Upper lobe of right lung (tissue), 1 donor: ENCODE data around the gene RAD51C. TPM values are rescaled to one million over a fixed set of nuclear protein-coding genes. Genes with fewer than 3 reads are reported as not detected.

ENCODE experiments used
- ATAC-seq: fragments of 200-7000 bp; cut with Tn5 transposase; one replicate; pipeline ENCODE4 v1.9.1; 2020; ENCODE audit warnings: mild to moderate bottlenecking, moderate library complexity
- DNase-seq: peaks from one replicate; pipeline ENCODE4 v3.0.0-alpha.2; 2020
- H3K27ac ChIP-seq: fragments of 200-600 bp; one replicate; pipeline ENCODE4 v1.8.0; 2022
- H3K27me3 ChIP-seq: fragments of 200-600 bp; one replicate; pipeline ENCODE4 v1.8.0; 2022; ENCODE audit warnings: mild to moderate bottlenecking
- H3K36me3 ChIP-seq: fragments of 200-600 bp; one replicate; pipeline ENCODE4 v1.8.0; 2022
- H3K4me1 ChIP-seq: fragments of 200-600 bp; one replicate; pipeline ENCODE4 v1.8.0; 2022
- H3K4me3 ChIP-seq: fragments of 200-600 bp; one replicate; pipeline ENCODE4 v1.8.0; 2022; ENCODE audit warnings: mild to moderate bottlenecking
- H3K9me3 ChIP-seq: fragments of 200-600 bp; one replicate; pipeline ENCODE4 v1.8.0; 2022
- intact Hi-C: fragments of 100-400 bp; cut with DNase I; formaldehyde crosslinking; loops from one replicate; pipeline ENCODE4 v1.11.0; 2022
- total RNA-seq: library from RNA; stranded (reverse); fragmentation: NEBNext Ultra II Directional; extraction: Animal tissue kit (Norgen Biotek cat#: 25700); gene quantifications from one replicate; pipeline ENCODE4 v1.2.1, GENCODE V29; 2021
- TF ChIP-seq, protein P1 (sequence below): fragments of 200-600 bp; IDR thresholded peaks from one replicate; pipeline ENCODE4 v1.8.0; 2022; ENCODE audit warnings: antibody characterized with exemption
- donor health status: DM: no; HTN: yes; CAD: no; lungs with severe emphysema.

Gene RAD51C
- total RNA-seq, 1 donor from 2014 or later, result 15.3 TPM

DNA sequence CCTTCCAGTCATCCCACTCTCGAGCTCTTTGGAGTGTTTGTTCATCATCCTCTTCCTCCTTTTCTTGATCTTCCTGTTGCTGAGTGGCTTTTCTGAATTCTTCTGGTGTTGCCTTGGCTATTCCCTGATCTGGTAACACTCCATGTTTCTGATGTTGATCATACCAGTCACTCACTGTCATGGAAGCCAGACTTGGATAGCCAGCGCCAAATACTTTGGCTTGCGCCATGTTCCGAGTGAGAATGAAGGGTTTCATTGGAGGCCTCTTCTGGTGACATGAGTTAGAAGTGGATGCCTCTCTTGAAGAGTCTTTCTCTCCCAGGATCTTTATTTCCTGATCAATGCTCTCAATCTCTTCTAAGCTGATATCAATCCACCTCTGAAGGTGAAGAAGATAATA, 31.8 kb upstream of the RAD51C start:
- no peak for DNase-seq
- no peak overlapping the region for H3K27ac ChIP-seq
- H3K36me3 ChIP-seq, result no peaks in the 10 kb centered on the region
- TF ChIP-seq, protein P1, sequence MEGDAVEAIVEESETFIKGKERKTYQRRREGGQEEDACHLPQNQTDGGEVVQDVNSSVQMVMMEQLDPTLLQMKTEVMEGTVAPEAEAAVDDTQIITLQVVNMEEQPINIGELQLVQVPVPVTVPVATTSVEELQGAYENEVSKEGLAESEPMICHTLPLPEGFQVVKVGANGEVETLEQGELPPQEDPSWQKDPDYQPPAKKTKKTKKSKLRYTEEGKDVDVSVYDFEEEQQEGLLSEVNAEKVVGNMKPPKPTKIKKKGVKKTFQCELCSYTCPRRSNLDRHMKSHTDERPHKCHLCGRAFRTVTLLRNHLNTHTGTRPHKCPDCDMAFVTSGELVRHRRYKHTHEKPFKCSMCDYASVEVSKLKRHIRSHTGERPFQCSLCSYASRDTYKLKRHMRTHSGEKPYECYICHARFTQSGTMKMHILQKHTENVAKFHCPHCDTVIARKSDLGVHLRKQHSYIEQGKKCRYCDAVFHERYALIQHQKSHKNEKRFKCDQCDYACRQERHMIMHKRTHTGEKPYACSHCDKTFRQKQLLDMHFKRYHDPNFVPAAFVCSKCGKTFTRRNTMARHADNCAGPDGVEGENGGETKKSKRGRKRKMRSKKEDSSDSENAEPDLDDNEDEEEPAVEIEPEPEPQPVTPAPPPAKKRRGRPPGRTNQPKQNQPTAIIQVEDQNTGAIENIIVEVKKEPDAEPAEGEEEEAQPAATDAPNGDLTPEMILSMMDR, result no peak
- H3K4me3 ChIP-seq, result no peak overlapping the region
- no peak for ATAC-seq
- peaks cover 4% of the 10 kb centered on the region for H3K4me1 ChIP-seq
- no peaks in the 10 kb centered on the region for H3K9me3 ChIP-seq
- intact Hi-C loops, result no loop called here
- no peaks in the 10 kb centered on the region for H3K27me3 ChIP-seq

DNA sequence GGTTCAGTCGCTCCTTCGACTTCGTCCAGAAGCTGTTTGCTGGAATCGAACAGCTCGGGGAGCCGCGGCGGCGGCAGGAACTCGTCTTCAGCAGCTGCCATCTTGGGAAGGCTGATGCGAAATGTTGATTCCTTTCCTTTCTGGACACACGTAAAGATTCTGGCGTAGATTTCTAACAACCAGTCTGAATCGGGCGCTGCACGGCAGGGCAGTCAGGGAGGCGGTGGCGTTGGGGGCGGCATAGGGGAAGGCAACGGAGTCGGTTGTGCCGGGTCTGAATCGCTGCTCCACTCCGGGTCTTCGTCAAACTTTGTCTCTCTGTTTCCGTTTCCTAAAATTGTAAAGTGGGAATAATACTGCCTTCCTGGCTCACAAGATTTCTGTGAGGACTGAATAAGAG, 30.9 kb upstream of the RAD51C start:
- TF ChIP-seq, protein P1, result no peak
- no peaks in the 10 kb centered on the region for H3K27me3 ChIP-seq
- DNase-seq (no peak), ATAC-seq (no peak)
- no peaks in the 10 kb centered on the region for H3K36me3 ChIP-seq
- no peak overlapping the region for H3K4me3 ChIP-seq
- intact Hi-C loops, result no loop called here
- no peaks in the 10 kb centered on the region for H3K9me3 ChIP-seq
- H3K4me1 ChIP-seq, result peaks cover 4% of the 10 kb centered on the region
- H3K27ac ChIP-seq, result no peak overlapping the region

DNA sequence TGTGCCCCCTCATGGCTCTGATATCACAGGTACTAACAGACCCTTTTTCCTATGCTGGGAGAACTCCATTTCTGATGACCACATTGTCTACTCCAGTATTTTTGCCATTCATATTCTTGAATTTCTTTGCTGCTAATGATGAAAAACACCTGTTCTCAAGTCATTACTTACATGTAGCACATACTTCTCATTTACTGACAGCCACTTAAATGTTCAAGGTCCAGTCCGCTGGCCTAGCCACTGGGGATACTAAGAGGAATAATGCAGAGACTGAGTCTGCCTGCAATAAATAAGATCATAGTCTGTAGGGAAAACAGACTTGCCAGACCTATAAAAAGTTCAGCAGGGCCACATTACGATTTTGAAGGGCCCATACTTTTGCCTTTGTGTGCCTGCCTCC, 28.1 kb upstream of the RAD51C start:
- Histone ChIP-seq H3K27ac (no peak overlapping the region), H3K36me3 (no peaks in the 10 kb centered on the region), H3K27me3 (no peaks in the 10 kb centered on the region), H3K4me3 (no peak overlapping the region), H3K9me3 (no peaks in the 10 kb centered on the region), H3K4me1 (peaks cover 3% of the 10 kb centered on the region)
- ATAC-seq (no peak), DNase-seq (no peak)
- TF ChIP-seq, protein P1, result no peak
- intact Hi-C loops, result no loop called here

DNA sequence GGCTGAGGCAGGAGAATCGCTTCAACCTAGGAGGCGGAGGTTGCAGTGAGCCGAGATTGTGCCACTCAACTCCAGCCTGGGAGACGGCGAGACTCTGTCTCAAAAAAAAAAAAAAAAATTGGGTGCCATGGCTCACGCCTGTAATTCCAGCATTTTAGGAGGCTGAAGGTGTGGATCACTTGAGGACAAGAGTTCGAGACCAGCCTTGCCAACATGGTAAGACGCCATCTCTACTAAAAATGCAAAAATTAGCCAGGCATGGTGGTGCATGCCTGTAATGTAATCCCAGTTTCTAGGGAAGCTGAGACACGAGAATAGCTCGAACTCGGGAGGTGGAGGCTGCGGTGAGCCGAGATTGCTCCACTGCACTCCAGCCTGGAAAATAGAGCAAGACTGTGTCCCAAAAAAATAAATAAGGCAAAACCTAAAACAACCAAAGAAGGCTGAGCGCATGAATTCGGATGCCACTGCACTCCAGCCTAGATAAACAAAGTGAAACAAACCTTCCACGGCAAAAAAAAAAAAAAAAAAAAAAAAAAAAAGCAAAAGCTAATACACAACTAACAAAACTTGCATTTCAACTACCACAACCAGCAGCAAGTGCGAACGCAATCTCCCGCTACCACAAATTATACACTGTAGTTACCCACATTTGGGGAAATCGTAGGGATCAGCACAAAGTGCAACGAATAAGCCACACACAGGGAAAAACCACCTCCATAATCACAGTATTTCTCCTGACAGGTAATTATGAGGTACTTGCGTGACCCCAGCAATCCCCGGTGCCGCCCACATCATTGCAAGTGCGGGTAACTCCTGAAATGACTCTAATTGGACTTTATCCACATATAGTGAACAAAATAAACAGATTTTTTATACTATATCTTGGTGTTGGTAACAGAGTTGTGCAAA, 26.2 kb upstream of the RAD51C start:
- Histone ChIP-seq H3K4me1 (peaks cover 3% of the 10 kb centered on the region), H3K36me3 (no peaks in the 10 kb centered on the region), H3K27me3 (no peaks in the 10 kb centered on the region), H3K4me3 (peak overlapping the region; percentile 15), H3K27ac (peak overlapping the region; percentile 67), H3K9me3 (no peaks in the 10 kb centered on the region)
- TF ChIP-seq, protein P1, result no peak
- ATAC-seq (no peak), DNase-seq (no peak)
- intact Hi-C loops, result no loop called here

DNA sequence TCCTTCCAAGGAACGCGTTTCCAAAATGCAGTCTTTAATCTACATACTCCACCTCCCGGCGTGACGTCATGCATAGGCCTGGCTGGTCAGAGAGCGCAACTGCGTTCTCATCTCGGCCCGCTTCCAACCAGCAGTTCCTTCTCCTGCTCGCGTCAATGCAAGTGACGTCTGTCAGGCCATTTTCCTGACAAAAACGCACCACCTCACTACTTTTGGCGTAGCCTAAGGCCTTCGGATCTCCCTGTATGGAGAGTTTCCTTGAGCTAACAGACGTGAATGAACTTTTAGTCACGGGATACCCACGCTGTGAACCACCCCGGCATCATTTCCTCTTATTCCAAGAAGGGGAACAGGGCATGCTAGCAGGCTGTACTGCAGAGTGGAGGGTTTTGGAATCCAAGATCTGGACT, 25.5 kb upstream of the RAD51C start:
- H3K4me3 ChIP-seq, result peak overlapping the region; percentile 15
- DNase-seq (peak; percentile 86), ATAC-seq (peak; percentile 92)
- no peaks in the 10 kb centered on the region for H3K27me3 ChIP-seq
- H3K36me3 ChIP-seq, result no peaks in the 10 kb centered on the region
- peak overlapping the region; percentile 67 for H3K27ac ChIP-seq
- TF ChIP-seq, protein P1, result no peak
- H3K9me3 ChIP-seq, result no peaks in the 10 kb centered on the region
- intact Hi-C loops, result no loop called here
- peaks cover 3% of the 10 kb centered on the region for H3K4me1 ChIP-seq
